Activated CD8-positive, alpha-beta memory T cell treated with anti-CD3 and anti-CD28 coated beads, Interleukin-2, amount 50 U/mL, for 1 hour (primary cell): Measurements from ENCODE around the gene RMND5B.
A peak's percentile ranks its signal among the peaks of the same experiment; 100 is the strongest.
"Not testable (repeated sequence)": the region's sequence is repeated elsewhere in the genome, so short reads cannot be mapped to it uniquely, and the experiment has no call there.

ENCODE experiments used
- DNase-seq: peaks from one replicate; pipeline ENCODE4 v3.0.0-alpha.2; 2020; ENCODE audit errors: extremely low read depth

RMND5B gene

DNA sequence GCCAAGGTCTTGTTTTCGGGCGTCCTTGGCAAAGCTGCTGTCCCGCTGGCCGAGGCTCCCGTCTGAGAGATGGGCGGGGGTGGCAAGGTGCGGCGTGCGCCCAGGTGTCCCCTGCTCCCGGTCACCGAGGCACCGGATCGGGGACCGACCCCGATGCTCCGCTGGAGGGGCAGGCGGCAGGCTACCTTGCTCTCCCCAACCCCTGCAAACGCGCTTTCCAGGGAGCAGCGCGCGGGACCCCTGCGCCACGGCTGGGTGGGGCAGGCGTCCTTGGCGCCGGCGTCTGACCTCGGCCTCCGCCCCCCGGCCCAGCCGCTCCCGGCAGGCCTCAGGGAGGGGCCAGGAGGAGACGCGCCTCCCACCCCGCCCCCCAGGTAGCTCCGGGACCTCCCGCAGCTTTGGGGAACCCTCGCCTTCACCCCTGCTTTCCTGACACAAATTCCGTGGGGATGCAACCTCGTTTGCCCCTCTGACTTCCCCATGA lies 16.9 kb upstream of the RMND5B start:
- DNase-seq = no peak

DNA sequence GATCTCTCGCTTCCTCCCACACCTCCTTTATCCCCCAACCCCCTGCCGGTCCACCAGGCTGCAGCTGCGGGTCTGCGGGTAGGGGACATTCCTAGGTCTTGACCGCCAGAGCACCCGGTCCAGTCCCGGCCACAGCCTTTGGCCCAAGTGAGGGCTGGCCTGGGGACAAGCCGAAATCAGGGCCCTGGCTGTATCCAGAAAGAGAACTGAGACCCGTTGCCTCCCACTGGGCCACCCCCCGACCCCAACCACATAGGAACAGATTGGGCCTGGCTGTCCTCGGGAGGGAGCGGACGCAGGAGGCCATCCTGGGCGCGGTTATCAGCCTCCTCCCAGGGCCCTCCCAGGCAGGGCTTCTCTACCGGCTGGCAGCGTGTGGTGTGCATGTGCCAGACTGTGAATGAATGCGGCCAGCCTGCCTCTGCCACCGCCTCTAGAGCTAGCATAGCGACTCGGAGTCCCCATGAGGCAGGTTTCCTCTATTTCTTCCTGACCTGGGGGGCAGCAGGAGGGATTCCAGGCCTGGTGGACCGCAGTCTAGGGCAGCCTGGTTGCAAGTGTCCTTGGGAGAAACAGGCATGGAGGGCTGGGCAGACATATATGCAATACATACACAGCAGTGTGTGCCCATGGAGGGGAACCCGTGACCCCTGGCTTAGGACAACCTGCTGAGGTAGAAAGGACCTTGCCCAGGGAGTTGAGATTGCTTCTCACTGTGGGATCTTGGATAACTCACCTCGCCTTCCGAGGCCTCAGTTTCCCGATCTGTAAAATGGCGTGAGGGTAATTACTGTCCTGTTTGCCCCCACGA lies 16.3 kb upstream of the RMND5B start:
- peak; percentile 42 for DNase-seq

DNA sequence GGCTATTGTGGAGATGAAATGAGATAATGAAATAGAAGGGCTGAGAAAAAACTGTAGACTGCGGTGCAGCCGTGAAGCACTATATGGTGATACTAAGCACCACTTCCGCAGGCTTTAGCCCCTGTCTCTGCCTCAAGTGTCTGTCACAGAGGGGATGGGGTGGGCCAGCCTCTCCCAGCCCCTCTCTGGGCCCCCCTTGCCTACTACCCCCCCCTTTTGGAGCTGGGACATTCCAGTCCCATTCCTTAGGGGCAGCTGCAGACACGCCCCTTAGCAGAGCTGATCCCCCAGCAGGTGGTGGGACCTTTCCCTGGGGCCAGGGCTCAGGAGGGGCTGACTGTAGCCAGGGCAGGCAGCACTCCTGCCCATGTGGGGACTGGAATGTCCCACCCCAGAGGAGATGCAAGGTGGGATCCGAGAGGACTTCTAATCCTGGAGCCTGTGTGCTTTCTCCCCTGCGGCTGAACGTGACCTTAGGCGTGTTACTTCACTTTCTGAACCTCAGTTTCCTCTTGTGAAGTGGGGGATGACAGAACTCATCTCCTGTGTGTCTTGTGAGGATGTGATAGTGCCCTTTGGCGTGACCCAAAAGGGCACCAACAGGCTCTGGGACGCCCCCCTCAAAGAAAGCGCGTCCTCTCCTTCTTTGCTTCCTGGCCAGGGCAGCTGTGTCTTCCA lies 15.5 kb upstream of the RMND5B start:
- no peak for DNase-seq

DNA sequence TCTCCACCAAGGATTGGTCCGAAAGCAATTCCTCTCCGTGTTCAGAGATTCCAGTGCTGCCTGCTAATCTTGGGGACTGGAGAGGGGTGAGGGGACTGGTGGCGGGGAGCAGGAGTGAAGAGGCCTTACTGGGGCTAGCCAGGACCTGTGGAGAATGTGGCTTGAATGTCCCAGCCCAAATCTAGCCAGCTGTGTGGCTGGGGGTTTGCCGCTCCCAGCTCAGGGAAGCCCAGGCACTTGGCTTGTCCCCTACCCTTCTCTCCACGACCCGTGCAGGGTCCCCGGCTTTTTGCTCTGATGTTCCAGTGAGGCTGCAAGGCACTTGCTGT lies 15.0 kb upstream of the RMND5B start:
- no peak for DNase-seq

DNA sequence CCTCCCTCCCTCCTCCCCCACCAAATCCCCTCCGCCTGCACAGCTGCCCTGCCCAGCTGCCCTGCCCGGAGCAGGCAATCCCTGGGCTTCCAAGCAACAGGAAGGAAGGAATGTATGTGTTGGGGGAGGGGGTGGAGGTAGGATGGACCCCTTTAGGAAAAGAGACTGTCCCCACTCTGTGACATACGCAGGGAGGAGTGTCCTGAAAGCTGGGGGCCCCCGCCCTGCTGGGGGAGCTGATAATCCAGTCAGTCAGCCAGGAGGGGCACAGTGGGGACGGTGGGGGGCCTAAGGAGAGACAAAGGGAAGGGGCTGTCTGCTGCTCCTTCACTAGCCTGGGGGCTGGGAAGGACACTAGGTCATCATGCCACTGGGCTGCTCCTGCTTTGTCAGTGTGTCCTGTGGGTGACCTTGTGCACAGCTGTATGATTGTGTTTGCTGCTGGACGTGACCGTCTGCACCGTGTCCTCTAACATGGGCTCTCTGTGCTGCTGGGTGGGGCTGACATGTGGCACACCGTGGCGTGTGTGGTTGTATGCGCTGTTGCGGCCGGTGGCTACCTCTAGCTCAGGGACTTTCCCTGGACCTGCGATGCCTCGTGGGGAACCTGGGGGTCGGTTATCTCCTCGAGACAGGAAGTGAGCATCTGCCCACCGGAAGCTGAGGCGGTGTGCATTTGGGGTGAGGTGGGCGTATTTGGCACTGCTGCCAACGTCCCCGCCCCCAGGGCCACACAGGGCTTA lies 14.5 kb upstream of the RMND5B start:
- peak; percentile 72 for DNase-seq

DNA sequence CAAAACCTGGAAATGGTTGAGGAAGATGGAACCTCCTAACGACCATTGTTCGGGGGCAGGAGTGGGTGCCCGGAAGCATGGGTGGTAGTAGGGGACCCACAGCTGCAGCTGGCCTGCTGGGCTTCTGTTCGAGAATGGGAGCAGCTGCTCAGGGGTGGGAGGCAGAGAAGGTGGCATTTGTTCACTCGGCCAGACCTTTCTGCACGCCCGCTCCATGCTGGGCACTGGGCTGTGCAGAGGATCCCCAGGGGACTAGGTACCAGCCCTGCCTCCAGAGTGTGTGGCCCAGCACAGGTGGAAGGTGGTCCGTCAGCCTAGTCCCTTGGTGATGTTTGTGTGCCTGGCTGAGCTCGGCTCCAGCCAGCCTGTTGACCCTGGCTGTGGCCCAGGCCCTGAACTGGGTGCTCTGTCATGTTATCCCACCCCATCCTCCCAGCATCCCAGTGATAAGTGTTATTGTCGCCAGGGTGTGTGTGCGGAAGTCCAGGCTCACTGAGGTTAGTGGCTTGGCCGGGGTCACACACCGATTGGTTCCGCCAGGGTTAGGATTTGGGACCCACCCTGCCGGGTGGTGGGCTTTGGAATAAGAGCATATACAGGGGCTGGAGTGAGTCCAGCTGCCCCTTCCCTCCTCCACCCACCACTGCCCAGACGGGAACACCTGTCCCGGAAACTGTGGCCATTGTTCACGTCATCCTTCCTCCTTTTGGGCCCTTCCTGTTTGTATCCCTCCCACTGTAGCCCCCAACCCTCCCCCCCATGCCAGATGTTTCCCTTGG lies 12.7 kb upstream of the RMND5B start:
- DNase-seq = no peak

DNA sequence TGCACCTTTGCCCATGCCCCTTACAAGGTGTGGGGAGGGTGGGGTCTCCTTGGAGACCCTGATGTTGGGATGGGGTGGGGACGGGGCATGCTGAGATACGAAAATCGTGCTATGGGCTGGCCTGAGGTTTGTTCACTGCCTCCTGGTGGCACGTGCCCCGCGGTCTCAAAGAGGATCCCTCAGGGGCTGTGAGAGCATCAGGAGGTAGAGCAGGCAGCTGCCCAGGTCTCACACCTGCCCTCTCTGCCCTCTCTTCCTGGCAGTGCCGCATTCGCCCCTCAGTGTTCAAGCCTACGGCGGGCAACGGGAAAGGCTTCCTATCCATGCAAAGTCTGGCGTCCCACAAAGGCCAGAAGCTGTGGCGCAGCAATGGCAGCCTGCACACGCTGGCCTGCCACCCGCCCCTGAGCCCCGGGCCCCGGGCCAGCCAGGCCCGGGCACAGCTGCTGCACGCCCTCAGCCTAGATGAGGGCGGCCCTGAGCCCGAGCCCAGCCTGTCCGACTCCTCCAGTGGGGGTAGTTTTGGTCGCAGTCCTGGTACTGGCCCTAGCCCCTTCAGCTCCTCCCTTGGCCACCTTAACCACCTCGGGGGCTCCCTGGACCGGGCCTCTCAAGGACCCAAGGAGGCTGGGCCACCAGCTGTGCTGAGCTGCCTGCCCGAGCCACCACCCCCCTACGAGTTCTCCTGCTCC lies 10.8 kb upstream of the RMND5B start:
- DNase-seq = no peak

DNA sequence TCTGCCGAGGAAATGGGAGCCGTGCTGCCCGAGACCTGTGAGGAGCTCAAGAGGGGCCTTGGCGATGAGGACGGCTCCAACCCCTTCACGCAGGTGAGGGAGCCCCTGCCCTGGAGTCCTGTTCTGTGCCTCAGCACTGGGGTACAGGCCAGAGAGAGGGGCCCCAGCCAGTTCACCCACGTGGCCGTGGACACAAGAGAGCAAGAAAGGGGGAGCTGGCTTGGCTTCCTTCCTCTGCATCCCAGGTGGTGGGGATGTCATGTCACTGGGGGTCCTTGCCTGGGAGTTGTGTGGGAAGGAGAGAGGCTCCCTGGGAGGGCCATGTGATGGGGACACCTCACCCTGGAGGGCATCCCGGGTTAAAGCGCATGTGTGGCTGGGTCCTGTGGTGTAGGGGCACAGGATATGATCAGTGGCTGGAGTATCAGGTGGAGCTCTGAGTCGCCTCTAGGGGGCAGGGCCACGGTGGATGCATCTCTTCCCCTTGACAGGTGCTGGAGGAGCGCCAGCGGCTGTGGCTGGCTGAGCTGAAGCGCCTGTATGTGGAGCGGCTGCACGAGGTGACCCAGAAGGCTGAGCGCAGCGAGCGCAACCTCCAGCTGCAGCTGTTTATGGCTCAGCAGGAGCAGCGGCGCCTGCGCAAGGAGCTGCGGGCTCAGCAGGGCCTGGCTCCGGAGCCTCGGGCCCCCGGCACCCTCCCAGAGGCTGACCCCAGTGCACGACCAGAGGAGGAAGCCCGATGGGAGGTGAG lies 10.0 kb upstream of the RMND5B start:
- peak; percentile 72 for DNase-seq

DNA sequence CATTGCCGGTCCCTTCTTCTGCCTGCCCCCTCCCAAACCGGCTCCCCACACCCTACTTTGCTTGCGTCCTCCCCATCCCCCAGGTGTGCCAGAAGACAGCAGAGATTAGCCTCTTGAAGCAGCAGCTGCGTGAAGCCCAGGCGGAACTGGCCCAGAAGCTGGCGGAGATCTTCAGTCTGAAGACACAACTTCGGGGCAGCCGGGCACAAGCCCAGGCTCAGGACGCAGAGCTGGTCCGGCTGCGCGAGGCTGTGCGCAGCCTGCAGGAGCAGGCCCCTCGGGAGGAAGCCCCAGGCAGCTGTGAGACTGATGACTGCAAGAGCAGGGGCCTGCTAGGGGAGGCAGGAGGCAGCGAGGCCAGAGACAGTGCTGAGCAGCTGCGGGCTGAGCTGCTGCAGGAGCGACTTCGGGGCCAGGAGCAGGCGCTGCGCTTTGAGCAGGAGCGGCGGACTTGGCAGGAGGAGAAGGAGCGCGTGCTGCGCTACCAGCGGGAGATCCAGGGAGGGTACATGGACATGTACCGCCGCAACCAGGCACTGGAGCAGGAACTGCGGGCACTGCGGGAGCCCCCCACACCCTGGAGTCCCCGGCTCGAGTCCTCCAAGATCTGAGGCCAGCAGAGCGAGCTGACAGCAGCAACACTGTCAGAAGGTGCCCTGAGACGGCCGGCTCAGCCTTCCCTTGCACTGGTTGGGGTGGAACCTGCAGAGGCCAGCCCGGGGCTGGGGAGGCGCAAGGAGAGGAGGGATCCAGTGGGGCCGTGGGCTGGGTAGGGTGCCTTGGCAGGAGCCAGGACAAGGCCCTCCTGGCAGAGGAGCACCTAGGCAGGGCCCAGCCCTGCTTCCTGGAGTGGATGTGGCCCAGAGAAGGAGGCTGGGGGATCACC lies 9.2 kb upstream of the RMND5B start:
- no peak for DNase-seq

DNA sequence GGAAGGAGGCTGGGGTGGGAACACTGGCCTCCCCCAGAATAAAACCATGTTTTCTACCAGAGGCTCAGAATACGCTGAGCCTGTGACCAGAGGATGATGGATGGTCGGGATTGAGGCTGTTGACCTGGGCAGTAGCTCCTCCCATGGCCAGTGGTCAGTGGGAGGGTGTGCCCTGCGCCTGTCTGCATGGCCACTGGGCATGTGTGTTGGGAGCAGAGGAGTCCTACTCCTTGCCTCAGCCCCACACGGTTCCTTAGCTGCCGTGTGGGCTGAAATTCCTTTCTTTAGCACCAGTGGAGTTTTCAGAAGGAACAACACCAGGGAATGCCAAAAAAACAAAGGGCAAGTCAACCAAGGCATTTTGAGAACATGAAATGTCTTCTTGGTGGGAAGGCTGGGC lies 8.5 kb upstream of the RMND5B start:
- no peak for DNase-seq

DNA sequence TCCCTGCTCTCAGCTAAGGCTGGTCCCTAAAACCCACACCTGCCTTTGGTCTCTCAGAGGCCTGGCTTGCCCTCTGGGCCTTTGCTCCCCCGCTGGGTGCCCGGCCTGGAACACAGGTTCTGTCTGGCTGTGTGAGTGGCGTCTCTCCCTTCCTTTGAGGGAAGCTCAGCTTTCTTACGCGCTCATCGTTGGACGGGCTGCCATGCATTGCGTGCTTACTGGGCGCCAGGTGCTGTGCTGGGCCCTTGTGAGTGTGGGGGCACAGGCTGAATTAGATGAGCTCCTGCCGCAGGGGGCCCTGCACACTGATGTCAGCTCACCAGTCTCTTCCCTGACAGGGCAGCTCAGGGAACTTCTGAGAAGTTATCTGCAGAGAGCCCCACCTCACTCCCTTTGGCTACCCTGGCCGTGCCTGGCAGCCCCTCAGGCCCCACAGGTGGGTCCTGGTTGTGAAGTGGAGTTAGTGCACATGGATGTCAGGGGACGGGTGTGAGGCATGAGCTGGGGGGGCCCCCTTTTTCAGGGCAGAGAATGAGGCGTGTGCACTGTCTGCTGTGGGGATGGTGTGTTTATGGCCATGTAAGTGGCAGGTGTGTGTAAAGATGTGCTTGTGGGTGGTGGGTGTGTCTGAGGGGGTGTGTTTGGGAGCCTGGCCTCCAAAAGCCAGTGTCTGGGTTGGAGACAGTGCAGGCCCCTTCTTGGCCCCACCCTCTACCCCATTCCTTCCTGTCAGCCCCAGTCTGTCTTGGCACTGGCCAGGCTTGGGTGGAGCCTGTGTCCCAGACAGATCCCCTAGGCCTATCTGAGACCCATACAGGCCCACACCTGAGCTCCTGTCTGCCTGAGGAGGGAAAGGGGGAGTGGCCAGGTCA lies 7.5 kb upstream of the RMND5B start:
- DNase-seq = no peak

DNA sequence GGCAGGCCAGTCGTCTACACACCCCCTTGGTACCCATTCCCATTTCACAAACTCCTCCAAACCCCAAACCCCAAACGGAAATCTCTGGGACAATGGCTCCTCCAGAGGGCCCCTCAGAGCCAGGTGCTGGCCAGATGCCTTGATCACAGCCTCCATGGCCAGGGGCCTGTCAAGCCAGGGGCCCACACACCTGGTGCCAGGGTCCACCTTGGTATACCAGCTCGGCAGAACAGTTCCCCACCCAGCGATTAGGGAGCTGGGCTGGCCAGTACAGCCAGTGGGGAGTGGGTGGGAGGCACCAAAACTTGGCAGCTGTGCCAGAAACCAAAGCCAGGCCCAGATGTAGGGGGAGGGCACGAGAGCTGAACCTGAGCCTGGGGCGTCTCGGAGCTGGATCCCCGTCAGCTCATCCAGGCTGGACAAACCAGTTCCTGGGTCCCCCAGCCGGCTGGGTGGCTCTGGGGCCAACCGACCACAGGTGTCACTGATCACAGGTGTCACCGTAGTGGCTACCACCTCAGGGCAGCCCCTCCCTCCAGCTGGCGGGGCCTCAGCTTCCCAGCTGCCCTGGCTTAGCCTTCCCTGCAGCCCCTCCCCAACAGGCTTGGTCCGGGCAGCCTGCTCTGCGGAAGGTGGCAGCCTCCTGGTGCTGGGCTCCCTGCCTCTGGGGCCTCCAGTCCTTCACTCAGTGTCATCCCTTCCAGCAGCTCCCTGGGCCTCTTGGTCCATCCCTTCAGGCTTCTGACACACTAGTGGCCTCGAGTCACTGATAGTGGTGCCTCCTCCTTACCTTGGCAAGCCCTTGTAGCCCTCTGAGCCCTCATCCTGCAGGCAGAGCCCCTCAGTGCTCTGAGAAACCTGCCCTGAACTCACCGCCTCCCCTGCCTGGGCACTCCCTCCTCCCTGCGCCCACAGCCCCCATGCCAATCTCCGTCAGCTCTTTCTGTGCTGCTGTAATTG lies 6.6 kb upstream of the RMND5B start:
- DNase-seq = no peak

DNA sequence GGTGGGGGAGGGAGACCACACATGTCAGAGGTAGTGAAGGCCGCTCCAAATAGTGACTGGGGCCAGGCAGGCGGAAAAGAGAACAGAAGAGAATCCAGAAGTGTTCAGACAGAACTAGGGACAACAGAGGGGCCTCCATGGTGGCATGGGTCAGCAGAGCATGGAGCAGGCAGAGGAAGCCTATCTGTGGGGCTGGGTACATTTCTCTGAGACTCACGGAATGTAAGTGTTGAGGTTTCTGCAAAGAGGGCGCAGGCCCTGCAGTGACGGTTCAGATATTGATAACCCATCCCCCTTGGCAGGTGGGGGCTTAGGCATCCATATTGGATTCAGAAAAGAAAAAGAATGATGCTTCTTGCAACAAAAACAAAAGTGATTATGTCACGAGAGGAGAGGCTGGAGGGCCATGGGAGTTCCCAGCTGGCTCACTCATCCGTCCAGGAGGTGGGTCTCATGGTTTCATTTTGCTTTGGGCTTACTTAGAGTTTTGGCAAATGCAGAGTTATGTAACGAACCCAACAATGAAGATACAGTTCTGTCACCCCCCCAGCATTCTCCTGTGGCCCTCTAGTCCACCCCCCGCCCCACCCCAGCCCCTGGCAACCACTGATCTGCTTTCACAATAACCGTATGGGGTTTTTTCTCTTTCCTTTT lies 5.4 kb upstream of the RMND5B start:
- DNase-seq = no peak

DNA sequence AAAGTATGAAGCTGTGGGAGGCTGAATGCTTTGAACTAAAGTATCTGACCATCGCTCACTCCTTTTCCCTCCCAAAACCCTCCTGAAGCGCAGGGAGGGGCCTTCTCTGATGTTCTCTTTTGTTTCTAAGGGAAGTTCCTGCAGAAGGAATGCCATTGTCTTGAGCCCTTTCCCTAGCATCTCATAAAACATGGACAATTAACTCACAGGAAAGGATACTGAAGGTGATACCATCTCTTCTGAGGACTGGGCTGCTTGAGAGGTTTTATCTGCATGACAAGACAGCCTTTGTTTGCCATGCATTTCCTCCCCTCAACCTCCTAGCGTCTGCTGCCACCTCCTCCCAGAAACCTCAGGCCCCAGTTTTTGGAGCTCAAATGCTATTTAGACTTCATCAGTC lies 4.3 kb upstream of the RMND5B start:
- no peak for DNase-seq

DNA sequence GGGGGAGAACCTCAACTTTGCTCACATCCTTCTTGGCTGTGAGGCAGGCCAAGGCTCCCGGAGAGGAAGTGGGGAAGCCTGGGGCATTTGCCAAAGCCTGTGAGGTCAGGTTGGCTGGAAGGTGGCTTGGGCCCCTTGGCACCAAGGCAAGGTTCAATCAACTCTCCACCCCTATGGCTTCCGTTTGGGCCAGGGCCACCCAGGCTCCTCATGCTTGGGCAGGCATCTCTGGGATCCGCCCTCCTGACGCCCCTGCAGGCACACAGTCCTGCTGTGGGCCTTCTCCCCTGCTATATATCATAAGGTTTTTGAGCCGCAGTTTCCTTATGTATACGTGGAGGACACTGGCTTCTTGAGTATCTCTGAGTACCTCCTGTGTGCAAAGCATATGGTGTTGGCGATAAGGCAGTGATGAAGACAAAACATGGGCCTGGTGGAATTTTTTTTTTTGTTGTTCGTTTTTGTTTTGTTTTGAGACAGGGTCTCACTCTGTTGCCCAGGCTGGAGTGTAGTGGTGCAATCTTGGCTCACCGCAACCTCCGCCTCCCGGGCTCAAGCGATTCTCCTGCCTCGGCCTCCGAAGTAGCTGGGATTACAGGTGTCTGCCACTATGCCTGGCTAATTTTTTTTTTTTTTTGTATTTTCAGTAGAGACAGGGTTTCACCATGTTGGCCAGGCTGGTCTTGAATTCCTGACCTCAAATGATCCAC lies 3.4 kb upstream of the RMND5B start:
- not testable (repeated sequence) for DNase-seq

DNA sequence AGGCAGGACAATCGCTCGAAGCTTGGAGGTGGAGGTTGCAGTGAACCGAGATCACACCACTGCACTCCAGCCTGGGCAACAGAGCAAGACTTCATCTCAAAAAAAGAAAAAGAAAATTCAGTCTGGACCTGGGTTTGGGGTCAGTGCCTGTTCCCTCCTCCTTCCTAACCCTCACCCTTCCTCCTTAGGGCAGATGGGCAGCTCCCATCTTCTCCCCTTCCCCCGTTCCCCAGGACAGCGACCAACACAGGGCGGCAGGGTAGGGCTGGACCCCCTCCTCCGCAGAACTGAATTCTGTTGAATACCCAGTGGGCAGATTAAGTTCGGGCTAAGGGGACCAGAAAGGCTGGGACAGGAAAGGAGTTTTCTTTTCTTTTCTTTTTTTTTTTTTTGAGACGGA lies 1.5 kb upstream of the RMND5B start:
- DNase-seq = no peak
